Left lung (tissue), 10 donors: ENCODE measurements around the gene TENM4. TPM values are rescaled to one million over a fixed set of nuclear protein-coding genes. Genes with fewer than 3 reads are reported as not detected.
A peak's percentile ranks its signal among the peaks of the same experiment; 100 is the strongest.

Experiments used
- ATAC-seq: fragments of 200-7000 bp; cut with Tn5 transposase; one replicate; pipeline ENCODE4 v1.9.1; 2020; ENCODE audit warnings: moderate library complexity
- DNase-seq, 4 donors: peaks; one replicate each; pipeline ENCODE4 v3.0.0-alpha.2; 2013 to 2020
- H3K27ac ChIP-seq, 2 donors: fragments of 200-600 bp; sonication (generic) in 1 of 2; one replicate each; pipeline versions ENCODE4 v1.5.0 to v1.8.0; 2020 to 2021
- H3K27me3 ChIP-seq, 2 donors: fragments of 200-600 bp; sonication (generic) in 1 of 2; one replicate each; pipeline versions ENCODE4 v1.5.0 to v1.8.0; 2020 to 2021
- H3K36me3 ChIP-seq, 2 donors: fragments of 200-600 bp; sonication (generic) in 1 of 2; one replicate each; pipeline versions ENCODE4 v1.5.0 to v1.8.0; 2020 to 2021
- H3K4me1 ChIP-seq, 2 donors: fragments of 200-600 bp; one replicate each; pipeline ENCODE4 v1.8.0; 2021
- H3K4me3 ChIP-seq, 2 donors: fragments of 200-600 bp; sonication (generic) in 1 of 2; one replicate each; pipeline versions ENCODE4 v1.5.0 to v1.8.0; 2020 to 2021; ENCODE audit warnings: mild to moderate bottlenecking in 1 of 2
- H3K9me3 ChIP-seq, 2 donors: fragments of 200-600 bp; sonication (generic) in 1 of 2; one replicate each; pipeline versions ENCODE4 v1.5.0 to v1.8.0; 2020 to 2021
- intact Hi-C, 2 donors: fragments of 100-400 bp; cut with DNase I; formaldehyde crosslinking; loops; one replicate each; pipeline versions ENCODE4 v1.11.2 to v1.14.2; 2022
- polyA plus RNA-seq, 6 donors: library from polyadenylated mRNA; unstranded; fragments of 120-200 nt; gene quantifications; one replicate each; pipeline ENCODE4 v1.2.1, GENCODE V29; 2013; ENCODE audit not compliant: insufficient read length in 6 of 6
- total RNA-seq, 2 donors: library from RNA; stranded (reverse); fragmentation: NEBNext Ultra II Directional; extraction: Animal tissue kit (Norgen Biotek cat#: 25700); gene quantifications; one replicate each; pipeline ENCODE4 v1.2.1, GENCODE V29; 2021
- TF ChIP-seq, protein P1 (sequence below), 2 donors: fragments of 200-600 bp; sonication (generic) in 1 of 2; IDR thresholded peaks; one replicate each; pipeline versions ENCODE4 v1.5.0 to v1.8.0; 2021; ENCODE audit warnings: antibody characterized with exemption in 2 of 2
- donor health status: DM: no; HTN: yes; CAD: no.
- donor health status: DM: no; HTN: no; CAD: no.

Gene TENM4
- total and polyA plus RNA-seq, 8 donors, result 3.4 to 7.1 (median 5.2) TPM

DNA sequence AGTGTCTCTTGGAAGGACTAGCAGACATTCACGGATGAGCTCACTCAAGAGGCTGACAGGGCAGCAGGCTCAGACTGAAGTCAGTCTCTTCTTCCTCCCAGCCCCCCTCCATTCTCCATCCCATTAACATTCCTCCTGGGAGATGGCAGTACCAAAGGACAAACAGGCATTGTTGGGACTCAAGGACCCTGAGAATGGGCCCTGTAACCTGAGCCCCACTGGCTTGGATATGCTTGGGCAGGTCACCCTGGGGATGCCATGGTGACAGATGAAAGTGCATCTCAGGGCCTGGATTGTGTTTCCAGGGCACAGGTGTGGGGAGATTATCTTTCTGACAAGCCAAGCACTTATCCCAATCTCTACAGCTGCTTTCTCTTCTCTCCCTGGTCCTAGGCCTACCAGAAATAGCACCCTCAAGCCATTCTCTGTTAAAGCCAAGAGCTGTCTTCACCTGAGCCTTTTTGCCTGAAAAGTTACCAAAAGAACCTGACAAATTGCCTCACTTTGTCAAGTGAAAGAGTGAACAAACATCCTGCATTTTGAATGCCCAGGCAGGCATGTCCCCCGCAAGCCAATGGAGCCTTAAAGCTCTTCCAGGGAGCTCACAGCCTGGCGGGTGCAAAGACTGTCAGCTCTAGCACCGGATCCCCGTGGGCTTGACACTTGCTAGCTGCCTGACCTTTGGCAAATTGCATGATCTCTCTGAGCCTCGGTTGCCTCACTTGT, 500.2 kb downstream of the TENM4 start:
- TF ChIP-seq, protein P1, sequence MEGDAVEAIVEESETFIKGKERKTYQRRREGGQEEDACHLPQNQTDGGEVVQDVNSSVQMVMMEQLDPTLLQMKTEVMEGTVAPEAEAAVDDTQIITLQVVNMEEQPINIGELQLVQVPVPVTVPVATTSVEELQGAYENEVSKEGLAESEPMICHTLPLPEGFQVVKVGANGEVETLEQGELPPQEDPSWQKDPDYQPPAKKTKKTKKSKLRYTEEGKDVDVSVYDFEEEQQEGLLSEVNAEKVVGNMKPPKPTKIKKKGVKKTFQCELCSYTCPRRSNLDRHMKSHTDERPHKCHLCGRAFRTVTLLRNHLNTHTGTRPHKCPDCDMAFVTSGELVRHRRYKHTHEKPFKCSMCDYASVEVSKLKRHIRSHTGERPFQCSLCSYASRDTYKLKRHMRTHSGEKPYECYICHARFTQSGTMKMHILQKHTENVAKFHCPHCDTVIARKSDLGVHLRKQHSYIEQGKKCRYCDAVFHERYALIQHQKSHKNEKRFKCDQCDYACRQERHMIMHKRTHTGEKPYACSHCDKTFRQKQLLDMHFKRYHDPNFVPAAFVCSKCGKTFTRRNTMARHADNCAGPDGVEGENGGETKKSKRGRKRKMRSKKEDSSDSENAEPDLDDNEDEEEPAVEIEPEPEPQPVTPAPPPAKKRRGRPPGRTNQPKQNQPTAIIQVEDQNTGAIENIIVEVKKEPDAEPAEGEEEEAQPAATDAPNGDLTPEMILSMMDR (IDR thresholded peaks at IDR 0.05), result no peak
- Histone ChIP-seq H3K27me3 (peaks cover 0 to 10% of the 10 kb centered on the region in 2 donors), H3K4me3 (no peak overlapping the region), H3K36me3 (no peaks in the 10 kb centered on the region), H3K9me3 (no peaks in the 10 kb centered on the region), H3K27ac (no peak overlapping the region), H3K4me1 (no peaks in the 10 kb centered on the region)
- no peak for DNase-seq
- ATAC-seq, result no peak
- intact Hi-C loops, result no loop called here

DNA sequence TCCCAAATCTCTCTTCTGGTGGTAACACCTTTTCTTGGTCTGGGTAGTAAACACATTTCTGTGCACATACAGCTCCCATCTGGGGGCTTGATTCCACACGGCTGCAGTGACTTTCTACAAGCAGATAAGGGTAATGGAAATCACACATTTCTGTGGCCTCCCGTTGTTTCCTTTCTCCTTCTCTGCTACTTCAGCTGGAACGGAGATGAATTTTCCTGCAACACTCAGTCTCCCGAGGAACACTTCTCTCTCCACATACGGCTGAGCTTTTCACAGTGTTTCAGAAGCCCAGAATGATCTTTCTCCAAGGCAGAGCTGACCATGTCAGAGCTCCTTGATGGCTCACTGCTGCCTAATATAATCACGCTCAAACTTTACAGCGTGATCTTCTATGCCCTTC, 501.9 kb downstream of the TENM4 start:
- no peaks in the 10 kb centered on the region for H3K36me3 ChIP-seq
- intact Hi-C loops, result no loop called here
- H3K9me3 ChIP-seq, result no peaks in the 10 kb centered on the region
- DNase-seq (no peak), ATAC-seq (no peak)
- H3K27ac ChIP-seq, result no peak overlapping the region
- TF ChIP-seq, protein P1 (IDR thresholded peaks at IDR 0.05), result no peak
- peaks cover 0 to 10% of the 10 kb centered on the region in 2 donors for H3K27me3 ChIP-seq
- no peaks in the 10 kb centered on the region for H3K4me1 ChIP-seq
- H3K4me3 ChIP-seq, result no peak overlapping the region

DNA sequence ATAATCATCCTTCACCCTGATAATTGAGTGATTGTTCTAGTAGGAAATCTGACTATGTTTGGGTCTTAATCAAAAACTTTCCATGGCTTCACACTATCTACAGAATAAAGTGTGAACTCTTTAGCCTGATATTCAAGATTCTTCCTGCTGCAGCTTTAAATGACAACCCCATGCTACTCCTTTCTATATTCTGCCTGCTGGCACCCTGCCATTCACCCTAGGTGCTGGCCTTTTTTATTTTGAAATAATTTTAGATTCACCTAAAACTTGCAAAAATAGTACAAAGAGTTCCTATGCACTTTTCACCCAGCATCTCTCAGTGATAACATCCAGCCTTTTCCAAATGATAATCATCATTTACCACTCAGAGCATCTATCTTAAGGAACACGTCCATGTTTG, 502.8 kb downstream of the TENM4 start:
- H3K4me1 ChIP-seq, result no peaks in the 10 kb centered on the region
- ATAC-seq, result no peak

DNA sequence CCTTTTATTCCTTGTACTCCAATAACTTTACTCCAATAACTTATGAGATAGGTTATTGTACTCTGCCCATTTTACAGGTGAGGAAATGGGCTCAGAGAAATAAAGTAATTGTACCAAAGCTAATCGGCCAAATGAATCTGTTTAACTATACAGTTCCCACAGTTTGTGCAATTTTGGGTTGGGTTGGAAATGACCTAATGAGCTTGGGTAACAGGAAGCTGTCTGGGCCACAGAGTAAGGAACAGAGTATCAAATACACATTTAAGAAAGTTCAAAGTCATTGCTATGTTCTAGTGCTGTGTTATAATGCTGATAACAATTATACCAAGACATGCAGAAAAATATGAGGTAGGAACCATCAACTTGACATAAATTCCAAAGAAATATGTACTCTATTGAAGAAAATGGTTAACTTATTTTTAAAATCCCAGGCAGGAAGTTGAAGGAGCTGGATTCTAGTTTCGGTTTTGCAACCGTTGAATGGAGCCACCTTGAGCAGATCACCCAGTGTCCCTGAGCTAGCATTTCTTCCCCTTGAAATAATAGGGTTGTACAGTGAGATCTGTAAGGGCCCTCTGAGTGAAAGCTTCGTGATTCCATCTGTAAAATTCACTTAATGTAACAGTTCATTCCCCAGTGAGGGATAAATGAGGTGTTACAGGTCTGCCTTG, 505.3 kb downstream of the TENM4 start:
- H3K4me3 ChIP-seq, result no peak overlapping the region
- H3K9me3 ChIP-seq, result no peaks in the 10 kb centered on the region
- H3K27ac ChIP-seq, result peak overlapping the region in 1 of 2 donors; percentile 64
- intact Hi-C loops, result no loop called here
- ATAC-seq (no peak), DNase-seq (no peak)
- H3K27me3 ChIP-seq, result no peaks in the 10 kb centered on the region
- H3K4me1 ChIP-seq, result no peaks in the 10 kb centered on the region
- no peaks in the 10 kb centered on the region for H3K36me3 ChIP-seq
- TF ChIP-seq, protein P1 (IDR thresholded peaks at IDR 0.05), result no peak

More for the DNA sequence above, 502.8 kb downstream of the TENM4 start:
- no peak for DNase-seq
- peaks cover 0 to 10% of the 10 kb centered on the region in 2 donors for H3K27me3 ChIP-seq
- H3K9me3 ChIP-seq, result no peaks in the 10 kb centered on the region
- H3K36me3 ChIP-seq, result no peaks in the 10 kb centered on the region
- intact Hi-C loops, result no loop called here
- H3K4me3 ChIP-seq, result no peak overlapping the region
- H3K27ac ChIP-seq, result no peak overlapping the region
- TF ChIP-seq, protein P1 (IDR thresholded peaks at IDR 0.05), result no peak

DNA sequence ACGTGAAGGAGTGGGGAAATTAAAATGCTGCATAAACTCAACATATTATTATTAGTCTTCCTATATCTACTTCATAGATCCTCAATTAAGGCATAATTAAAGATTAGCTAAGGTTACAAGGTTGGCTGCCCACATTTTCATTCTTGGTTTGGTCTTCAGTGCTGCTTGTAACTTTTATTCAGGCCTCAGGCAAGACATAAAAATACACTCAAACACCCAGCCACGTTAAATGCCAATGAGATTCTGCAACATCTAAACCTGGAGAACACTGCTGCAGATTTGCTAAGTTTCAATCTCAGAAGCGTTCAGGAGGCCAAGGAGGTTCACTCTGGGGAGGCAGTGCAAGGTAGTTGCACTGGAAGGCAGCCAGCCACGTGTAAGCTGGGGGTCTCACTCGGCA, 507.5 kb downstream of the TENM4 start:
- no peaks in the 10 kb centered on the region for H3K9me3 ChIP-seq
- no peaks in the 10 kb centered on the region for H3K36me3 ChIP-seq
- TF ChIP-seq, protein P1 (IDR thresholded peaks at IDR 0.05), result no peak
- no peak for ATAC-seq
- H3K4me1 ChIP-seq, result no peaks in the 10 kb centered on the region
- peaks cover 0 to 5% of the 10 kb centered on the region in 2 donors for H3K27me3 ChIP-seq
- DNase-seq, result no peak
- no peak overlapping the region for H3K27ac ChIP-seq
- intact Hi-C loops, result no loop called here
- no peak overlapping the region for H3K4me3 ChIP-seq
